Caco-2 (cell line): ENCODE measurements around the gene DDX24. TPM values are rescaled to one million over a fixed set of nuclear protein-coding genes. Genes with fewer than 3 reads are reported as not detected.

ENCODE experiments used
- BruUV-seq: library from RNA; stranded (reverse); fragments of 400-500 nt; replicated peaks from 2 replicates; lab custom pipeline; 2021; lab: Mats Ljungman, UMichigan
- CTCF ChIA-PET: fragments of 300-600 bp; sonication (Branson Sonifier 250); formaldehyde crosslinking; loops from one replicate; lab custom pipeline; 2022; ENCODE audit warnings: antibody characterized with exemption; lab: Charles Lee
- POLR2A ChIA-PET: fragments of 300-600 bp; sonication (Branson Sonifier 250); formaldehyde crosslinking; loops from one replicate; lab custom pipeline; 2022; ENCODE audit warnings: antibody characterized with exemption; lab: Charles Lee
- DNase-seq, 2 experiments: peaks; one replicate each; pipeline versions ENCODE4 v3.0.0 to v3.0.0-alpha.2; 2020 to 2022
- H3K27me3 ChIP-seq: replicated peaks from 2 replicates; pipeline ENCODE4 v1.6.0; 2011; ENCODE audit warnings: low read length; ENCODE audit not compliant: control insufficient read depth, insufficient read depth
- H3K36me3 ChIP-seq: 2 replicates; pipeline ENCODE4 v1.5.1; 2011; ENCODE audit warnings: low read length; ENCODE audit not compliant: control insufficient read depth, insufficient read depth
- H3K4me1 ChIP-seq: fragments of 250-450 bp; sonication (Bioruptor Pico); 2 replicates; pipeline ENCODE4 v1.5.1; 2020; ENCODE audit warnings: mild to moderate bottlenecking
- H3K4me3 ChIP-seq: 2 replicates; pipeline ENCODE4 v1.5.1; 2011; ENCODE audit warnings: low read depth, mild to moderate bottlenecking, control low read depth, low read length
- H3K9me3 ChIP-seq: fragments of 250-450 bp; sonication (Bioruptor Pico); 2 replicates; pipeline ENCODE4 v1.5.1; 2020; ENCODE audit warnings: mild to moderate bottlenecking, moderate library complexity
- H3K27ac Mint-ChIP-seq: one replicate; pipeline ENCODE4 v1.8.0; 2022; ENCODE audit warnings: mixed read lengths; ENCODE audit not compliant: unreplicated experiment
- H3K27me3 Mint-ChIP-seq: one replicate; pipeline ENCODE4 v1.8.0; 2022; ENCODE audit warnings: mixed read lengths; ENCODE audit not compliant: insufficient read depth, unreplicated experiment
- H3K36me3 Mint-ChIP-seq: one replicate; pipeline ENCODE4 v1.8.0; 2022; ENCODE audit warnings: mild to moderate bottlenecking, mixed read lengths; ENCODE audit not compliant: insufficient read depth, unreplicated experiment
- H3K4me1 Mint-ChIP-seq: one replicate; pipeline ENCODE4 v1.8.0; 2022; ENCODE audit warnings: low read depth, mixed read lengths; ENCODE audit not compliant: unreplicated experiment
- H3K4me3 Mint-ChIP-seq: one replicate; pipeline ENCODE4 v1.8.0; 2022; ENCODE audit warnings: mild to moderate bottlenecking, moderate library complexity, mixed read lengths; ENCODE audit not compliant: unreplicated experiment
- H3K9me3 Mint-ChIP-seq: one replicate; pipeline ENCODE4 v1.8.0; 2022; ENCODE audit warnings: mixed read lengths; ENCODE audit not compliant: unreplicated experiment
- CTCF ChIP-seq, 2 experiments: fragments of 200-600 bp in 1 of 2; IDR thresholded peaks; 1 replicate in 1 of 2; 2 replicates in 1 of 2; pipeline versions ENCODE4 v1.5.1 to v1.8.0; 2011 to 2022; ENCODE audit warnings: antibody characterized with exemption in 1 of 2, control low read depth in 1 of 2, inconsistent platforms in 1 of 2, low read depth in 1 of 2, low read length in 1 of 2, mild to moderate bottlenecking in 1 of 2, moderate library complexity in 1 of 2; ENCODE audit not compliant: insufficient read depth in 1 of 2, severe bottlenecking in 1 of 2, unreplicated experiment in 1 of 2
- intact Hi-C: fragments of 100-400 bp; cut with micrococcal nuclease; formaldehyde crosslinking; loops from one replicate; pipeline ENCODE4 v1.10.0; 2022; ENCODE audit not compliant: unreplicated experiment
- total RNA-seq: library from RNA; stranded (reverse); gene quantifications from 2 replicates; pipeline ENCODE4 v1.2.3, GENCODE V29; 2022

The DDX24 gene
- total RNA-seq, 1 experiment from 2014 or later = 131 TPM

- H3K27me3 Mint-ChIP-seq = no peaks in the 10 kb centered on the region
- ChIA-PET POLR2A (no interaction called here), CTCF (no interaction called here)
- Histone ChIP-seq H3K4me3 (no peak within 1 kb of the TSS), H3K4me1 (no peaks in the 10 kb centered on the region), H3K9me3 (no peaks in the 10 kb centered on the region), H3K36me3 (no peaks in the 10 kb centered on the region), H3K27me3 (no peaks in the 10 kb centered on the region)
- no peak for DNase-seq
- H3K4me1 Mint-ChIP-seq = no peaks in the 10 kb centered on the region
- no peak for TF ChIP-seq CTCF (IDR thresholded peaks at IDR 0.05; ENCODE audit: insufficient read depth in 1 of 2, low read depth in 1 of 2, low read length in 1 of 2, severe bottlenecking in 1 of 2, unreplicated experiment in 1 of 2)
- intact Hi-C loops = no loop called here
- no TSS peak for BruUV-seq
- no peaks in the 10 kb centered on the region for H3K36me3 Mint-ChIP-seq
- peak within 1 kb of the TSS; percentile 46 for H3K27ac Mint-ChIP-seq
- H3K4me3 Mint-ChIP-seq = no peak within 1 kb of the TSS
- no peaks in the 10 kb centered on the region for H3K9me3 Mint-ChIP-seq
Observed at GRCh38 chr14:94110552-94111181, 29.7 kb upstream of the DDX24 start, which contains the start of gene IFI27. Gene IFI27, plus strand, starts transcription at chr14:94110736.

GRCh38 chr14:94109915-94110250 lies 28.9 kb upstream of the DDX24 start:
- DNase-seq = no peak
- Mint-ChIP-seq H3K36me3 (no peaks in the 10 kb centered on the region), H3K27me3 (no peaks in the 10 kb centered on the region), H3K27ac (peak overlapping the region; percentile 46), H3K4me1 (no peaks in the 10 kb centered on the region), H3K4me3 (no peak overlapping the region), H3K9me3 (no peaks in the 10 kb centered on the region)
- H3K27me3 ChIP-seq = no peaks in the 10 kb centered on the region
- intact Hi-C loops = no loop called here
- no peaks in the 10 kb centered on the region for H3K36me3 ChIP-seq
- BruUV-seq = no TSS peak
- ChIA-PET POLR2A (no interaction called here), CTCF (no interaction called here)
- no peak overlapping the region for H3K4me3 ChIP-seq
- no peaks in the 10 kb centered on the region for H3K9me3 ChIP-seq
- no peaks in the 10 kb centered on the region for H3K4me1 ChIP-seq
- no peak for TF ChIP-seq CTCF (IDR thresholded peaks at IDR 0.05; ENCODE audit: insufficient read depth in 1 of 2, low read depth in 1 of 2, low read length in 1 of 2, severe bottlenecking in 1 of 2, unreplicated experiment in 1 of 2)

- ChIA-PET CTCF (interaction anchor here (0.7 kb wide), 1 partner anchor 76 kb away, joined by 3 read pairs; no protein-coding TSS in a partner anchor), POLR2A (no interaction called here)
- no peak for TF ChIP-seq CTCF (IDR thresholded peaks at IDR 0.05; ENCODE audit: insufficient read depth in 1 of 2, low read depth in 1 of 2, low read length in 1 of 2, severe bottlenecking in 1 of 2, unreplicated experiment in 1 of 2)
- no peak overlapping the region for H3K4me3 ChIP-seq
- no peak overlapping the region for H3K4me3 Mint-ChIP-seq
- DNase-seq = no peak
- H3K36me3 Mint-ChIP-seq = no peaks in the 10 kb centered on the region
- H3K27me3 ChIP-seq = no peaks in the 10 kb centered on the region
- no peaks in the 10 kb centered on the region for H3K9me3 ChIP-seq
- no TSS peak for BruUV-seq
- intact Hi-C loops = no loop called here
- no peaks in the 10 kb centered on the region for H3K36me3 ChIP-seq
- no peaks in the 10 kb centered on the region for H3K4me1 ChIP-seq
- no peaks in the 10 kb centered on the region for H3K27me3 Mint-ChIP-seq
- no peaks in the 10 kb centered on the region for H3K4me1 Mint-ChIP-seq
- no peak overlapping the region for H3K27ac Mint-ChIP-seq
- no peaks in the 10 kb centered on the region for H3K9me3 Mint-ChIP-seq
Observed at GRCh38 chr14:94104731-94105130, 23.7 kb upstream of the DDX24 start.
